ENCODE data around the gene L3MBTL4.

DNA sequence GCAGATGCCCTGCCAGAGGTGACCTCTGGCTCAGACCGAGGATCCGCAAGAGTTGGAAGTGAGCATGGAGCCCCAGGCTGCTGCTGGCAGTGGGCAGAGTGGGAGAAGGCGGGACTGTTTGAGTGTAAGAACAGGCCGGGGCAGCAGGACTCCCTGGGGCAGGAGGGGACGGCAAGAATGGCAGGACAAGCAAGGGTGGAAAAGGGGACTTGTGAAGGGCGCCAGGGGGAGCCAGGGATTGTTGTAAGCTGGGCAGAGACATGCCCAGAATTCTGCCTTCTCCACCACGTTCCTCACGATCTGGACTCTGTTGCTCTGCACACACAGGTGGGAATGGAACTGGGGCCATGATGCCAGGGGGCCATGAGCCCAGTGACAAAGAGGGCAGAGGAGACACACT is 447.0 kb downstream of the L3MBTL4 start:
- TF ChIP-seq, protein P1, sequence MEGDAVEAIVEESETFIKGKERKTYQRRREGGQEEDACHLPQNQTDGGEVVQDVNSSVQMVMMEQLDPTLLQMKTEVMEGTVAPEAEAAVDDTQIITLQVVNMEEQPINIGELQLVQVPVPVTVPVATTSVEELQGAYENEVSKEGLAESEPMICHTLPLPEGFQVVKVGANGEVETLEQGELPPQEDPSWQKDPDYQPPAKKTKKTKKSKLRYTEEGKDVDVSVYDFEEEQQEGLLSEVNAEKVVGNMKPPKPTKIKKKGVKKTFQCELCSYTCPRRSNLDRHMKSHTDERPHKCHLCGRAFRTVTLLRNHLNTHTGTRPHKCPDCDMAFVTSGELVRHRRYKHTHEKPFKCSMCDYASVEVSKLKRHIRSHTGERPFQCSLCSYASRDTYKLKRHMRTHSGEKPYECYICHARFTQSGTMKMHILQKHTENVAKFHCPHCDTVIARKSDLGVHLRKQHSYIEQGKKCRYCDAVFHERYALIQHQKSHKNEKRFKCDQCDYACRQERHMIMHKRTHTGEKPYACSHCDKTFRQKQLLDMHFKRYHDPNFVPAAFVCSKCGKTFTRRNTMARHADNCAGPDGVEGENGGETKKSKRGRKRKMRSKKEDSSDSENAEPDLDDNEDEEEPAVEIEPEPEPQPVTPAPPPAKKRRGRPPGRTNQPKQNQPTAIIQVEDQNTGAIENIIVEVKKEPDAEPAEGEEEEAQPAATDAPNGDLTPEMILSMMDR (IDR thresholded peaks at IDR 0.05 in 4 of 5, conservative IDR thresholded peaks at IDR 0.05 in 1 of 5): no peak
- TF ChIP-seq POLR2A (IDR thresholded peaks at IDR 0.05): no peak

All from gastrocnemius medialis (tissue), 4 donors.